H54 (cell line): ENCODE data around the gene KCNQ2.
"Not testable (repeated sequence)": the region's sequence is repeated elsewhere in the genome, so short reads cannot be mapped to it uniquely, and the experiment has no call there.

Source experiments
- DNase-seq: peaks from one replicate; pipeline ENCODE4 v3.0.0; 2011; ENCODE audit warnings: low spot score, mixed read lengths; ENCODE audit not compliant: insufficient read length
- FAIRE-seq: peaks from 3 replicates; lab custom pipeline; 2011; peaks lifted over from hg19 to GRCh38; lab: Jason Lieb, UNC
- POLR2A ChIP-seq: IDR thresholded peaks from 2 replicates; pipeline ENCODE4 v1.6.1; 2011; ENCODE audit warnings: low read depth, mild to moderate bottlenecking, low read length

KCNQ2 gene

DNA sequence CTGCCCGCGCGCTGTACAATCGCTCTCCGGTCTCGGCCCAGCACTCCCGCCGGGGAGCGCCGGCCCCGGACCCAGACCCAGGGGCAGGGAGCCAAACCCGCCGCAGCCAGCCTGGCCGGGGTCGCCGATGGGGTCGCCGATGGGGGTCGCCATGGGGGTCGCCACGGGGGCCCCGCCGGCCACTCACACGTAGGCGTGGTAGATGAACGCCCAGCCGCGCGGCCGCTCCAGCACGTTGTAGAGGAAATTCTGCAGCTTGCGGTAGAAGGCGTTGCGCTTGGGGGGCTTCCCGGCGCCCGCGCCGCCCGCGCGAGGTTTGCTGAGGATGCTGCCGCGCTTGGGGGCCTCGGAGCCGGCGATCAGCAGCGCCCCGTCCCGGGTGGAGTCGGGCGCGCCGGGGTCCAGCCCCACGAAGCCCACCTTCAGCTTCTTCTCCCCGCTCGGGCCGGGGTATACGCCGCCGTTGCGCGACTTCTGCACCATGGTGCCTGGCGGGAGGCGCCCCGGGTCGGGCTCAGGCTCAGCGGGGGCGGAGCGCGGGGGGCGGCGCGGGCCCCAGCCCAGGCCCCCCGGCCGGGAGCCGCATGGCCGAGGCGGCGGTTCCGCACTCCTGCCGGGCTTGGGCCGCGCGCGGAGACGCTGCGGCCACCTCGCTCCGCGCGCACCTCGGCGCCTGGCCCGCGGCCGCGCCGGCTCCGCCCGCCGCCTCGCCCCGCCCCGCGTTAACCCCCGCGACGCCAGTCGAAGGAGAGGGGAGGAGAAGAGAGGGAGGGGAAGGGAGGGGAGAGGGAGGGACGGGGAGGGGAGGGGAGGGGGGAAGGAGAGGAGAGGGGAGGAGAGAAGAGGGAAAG lies at the start of gene KCNQ2:
KCNQ2 (minus strand) TSS at position 675 of the 851 bp plus-strand sequence; CDS start at position 483, 192 bp downstream.
- FAIRE-seq (no peak), DNase-seq (no peak)
- TF ChIP-seq POLR2A: no peak

DNA sequence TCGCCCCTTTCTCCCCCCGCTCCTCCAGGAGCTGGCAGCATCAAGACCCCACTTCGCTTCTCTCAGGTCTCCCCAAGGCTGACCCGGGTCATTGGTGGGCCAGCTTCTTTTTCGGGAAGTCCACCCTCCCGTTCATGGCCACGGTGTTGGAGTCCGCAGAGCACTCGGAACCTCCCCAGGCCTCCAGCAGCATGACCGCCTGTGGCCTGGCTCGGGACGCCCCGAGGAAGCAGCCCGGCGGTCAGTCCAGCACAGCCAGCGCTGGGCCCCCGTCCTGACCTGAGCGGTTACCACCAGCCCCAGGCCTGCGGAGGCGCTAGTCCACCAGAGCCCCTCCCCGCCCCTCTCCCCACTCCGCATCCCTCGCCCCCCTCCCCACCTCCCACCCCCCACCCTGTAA lies 49.1 kb upstream of the KCNQ2 start:
- DNase-seq (no peak), FAIRE-seq (no peak)

DNA sequence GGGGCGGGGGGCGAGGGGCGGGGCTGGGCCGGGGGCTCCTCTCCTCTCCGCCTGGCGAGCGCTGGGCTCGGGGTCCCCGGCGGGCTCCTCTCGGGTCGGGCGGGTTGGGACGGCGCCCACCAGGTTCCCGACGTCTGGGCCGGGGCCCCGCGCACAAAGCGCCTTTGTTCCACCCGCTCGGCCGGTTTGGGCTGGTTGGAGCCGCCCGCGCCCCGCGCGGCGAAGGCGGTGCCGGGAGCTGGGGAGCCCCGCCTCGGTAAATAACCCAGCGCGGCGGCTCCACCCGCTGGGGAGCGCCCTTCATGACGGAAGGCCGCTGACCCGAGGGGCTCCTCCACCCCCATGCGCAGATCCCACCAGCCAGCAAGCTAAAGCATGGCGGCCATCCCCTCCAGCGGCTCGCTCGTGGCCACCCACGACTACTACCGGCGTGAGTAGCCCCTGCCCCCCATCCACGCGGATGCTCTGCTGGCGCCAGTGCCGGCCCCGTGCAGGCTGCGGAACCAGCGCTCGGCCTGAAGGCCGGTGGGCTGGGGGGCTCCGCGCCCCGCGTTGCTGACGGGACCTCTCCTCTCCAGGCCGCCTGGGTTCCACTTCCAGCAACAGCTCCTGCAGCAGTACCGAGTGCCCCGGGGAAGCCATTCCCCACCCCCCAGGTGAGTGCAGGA lies 48.6 kb upstream of the KCNQ2 start:
- FAIRE-seq (no peak), DNase-seq (peak; percentile 75)
- TF ChIP-seq POLR2A: no peak

More for the DNA sequence above, 49.1 kb upstream of the KCNQ2 start:
- TF ChIP-seq POLR2A: no peak

DNA sequence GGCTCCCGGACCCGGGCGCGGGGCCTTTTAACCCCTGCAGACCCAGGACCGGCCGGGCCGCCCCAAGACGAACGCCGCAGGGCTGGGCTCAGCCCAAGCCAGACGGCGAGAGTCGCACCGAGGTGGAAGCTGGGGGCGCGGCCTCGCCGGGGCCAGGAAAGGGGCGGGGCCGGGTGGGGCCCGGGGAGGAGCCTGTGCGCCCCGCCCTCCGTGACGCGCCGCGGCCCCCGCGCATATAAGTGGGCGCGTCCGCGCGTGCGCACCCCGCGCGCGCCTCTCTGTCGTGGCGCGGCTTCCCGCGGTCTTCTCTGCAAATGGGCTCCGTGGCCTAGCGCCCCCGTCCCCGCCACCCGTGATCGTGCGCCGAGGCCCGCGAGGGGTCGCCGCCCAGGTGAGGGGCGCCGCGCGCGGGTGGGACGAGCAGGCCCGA lies 48.1 kb upstream of the KCNQ2 start, which contains the start of gene PPDPF:
PPDPF (plus strand) TSS at position 262 of the 430 bp plus-strand sequence. CDS start 544 bp downstream, outside the sequence.
- FAIRE-seq (no peak), DNase-seq (peak; percentile 85)
- TF ChIP-seq POLR2A: peak; percentile 96

DNA sequence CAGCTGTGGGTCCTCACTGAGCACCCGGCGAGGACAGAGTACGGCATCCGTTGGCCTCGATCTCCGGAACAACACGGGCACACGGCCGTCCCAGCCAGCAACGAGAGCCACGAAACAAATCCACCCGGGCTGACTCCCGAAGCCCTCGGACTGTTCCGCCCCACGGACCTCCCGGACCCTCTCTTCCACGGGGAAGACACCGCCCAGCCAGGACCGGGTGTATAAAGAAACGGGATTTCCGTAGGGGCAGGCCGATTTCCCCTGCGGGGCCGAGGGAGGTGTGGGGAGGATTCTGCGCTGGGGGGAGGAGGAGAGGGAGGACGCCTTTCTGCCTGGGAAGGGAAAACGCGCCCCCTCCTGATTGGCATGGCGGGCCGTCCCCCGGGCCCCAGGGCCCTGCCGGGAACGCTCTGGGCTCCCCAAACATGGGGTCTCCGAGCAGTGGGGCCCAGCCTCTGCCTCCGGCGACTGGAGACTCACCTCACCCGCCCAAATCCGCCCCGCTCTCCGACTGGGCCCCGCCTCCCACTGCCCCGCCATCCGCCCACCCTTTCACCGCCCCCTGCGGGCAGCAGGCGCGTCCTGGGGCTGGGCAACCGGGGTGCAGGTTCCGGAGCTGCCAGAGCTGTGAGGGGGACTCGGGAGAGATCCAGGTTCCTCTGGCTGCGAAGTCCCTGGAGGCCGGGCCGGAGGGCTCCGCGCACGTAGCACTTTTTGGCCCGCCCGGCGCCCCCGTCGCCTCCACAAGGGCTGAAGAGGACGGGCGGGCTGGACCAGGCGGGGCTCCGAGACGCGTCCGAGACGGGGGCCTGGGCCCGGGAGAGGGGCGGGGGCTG lies 47.4 kb upstream of the KCNQ2 start:
- peak; percentile 75 for DNase-seq
- peak; percentile 59 for TF ChIP-seq POLR2A
- no peak for FAIRE-seq

DNA sequence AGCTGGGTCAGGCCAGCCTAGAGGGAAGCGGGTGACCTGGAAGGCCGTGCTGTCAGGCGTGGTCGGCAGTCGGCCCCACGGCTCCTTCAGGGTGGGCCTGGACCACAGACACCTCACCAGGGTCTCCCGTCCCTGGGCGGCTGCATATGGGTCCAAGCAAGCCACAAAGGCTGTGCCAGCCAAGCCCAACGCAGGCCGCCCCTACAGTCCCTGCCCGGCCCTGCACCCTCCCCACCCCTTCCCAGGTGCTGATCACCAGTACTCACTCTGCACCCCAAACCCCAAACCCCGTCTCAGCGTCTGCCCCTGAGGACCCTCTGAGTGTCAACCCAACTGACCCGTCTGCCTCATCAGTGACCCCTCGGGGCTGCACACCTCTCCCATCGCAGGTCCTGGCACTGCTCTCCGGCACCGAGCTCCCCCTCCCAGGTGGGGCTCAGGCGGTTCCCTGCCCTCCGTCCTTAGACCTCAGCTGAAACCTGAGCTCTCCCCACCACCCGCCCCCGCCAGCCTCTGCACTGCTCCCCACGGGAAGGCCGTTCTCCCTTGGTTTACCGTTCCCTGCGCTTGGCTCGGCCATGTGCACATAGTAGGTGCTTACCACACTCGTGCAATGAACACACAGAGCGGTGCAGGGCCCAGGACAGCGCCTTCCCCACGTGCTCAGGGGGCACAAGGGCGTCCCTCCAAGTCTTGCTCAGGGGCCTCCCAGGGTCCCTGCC lies 46.7 kb upstream of the KCNQ2 start:
- FAIRE-seq: no peak
- TF ChIP-seq POLR2A: no peak

DNA sequence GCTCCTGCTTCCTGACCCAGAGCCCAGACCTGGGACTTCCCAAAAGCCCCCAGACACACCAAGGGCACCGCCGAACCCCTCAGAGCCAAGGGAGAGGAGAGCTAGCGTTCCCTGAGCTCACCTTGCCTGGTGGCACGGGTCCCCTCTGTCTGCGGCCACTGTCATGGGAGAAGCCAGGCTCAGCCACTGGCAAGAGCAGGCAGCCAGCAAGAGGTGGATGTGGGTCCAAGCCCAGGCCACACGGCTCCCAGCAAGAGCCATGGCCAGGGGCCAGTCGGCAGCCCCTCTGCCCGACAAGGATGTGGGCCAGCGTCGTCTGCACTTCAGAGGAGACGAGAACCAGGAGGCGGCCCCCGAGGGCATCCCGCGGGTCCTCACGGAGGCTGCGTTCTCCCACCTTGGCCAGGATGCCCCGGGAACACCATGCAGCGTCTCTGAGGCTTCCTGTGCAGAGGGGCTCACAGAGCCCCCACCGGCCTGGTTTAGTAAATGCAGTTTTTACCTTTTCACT lies 46.0 kb upstream of the KCNQ2 start:
- no peak for TF ChIP-seq POLR2A
- FAIRE-seq: no peak
- no peak for DNase-seq

More for the DNA sequence above, 46.7 kb upstream of the KCNQ2 start:
- no peak for DNase-seq

DNA sequence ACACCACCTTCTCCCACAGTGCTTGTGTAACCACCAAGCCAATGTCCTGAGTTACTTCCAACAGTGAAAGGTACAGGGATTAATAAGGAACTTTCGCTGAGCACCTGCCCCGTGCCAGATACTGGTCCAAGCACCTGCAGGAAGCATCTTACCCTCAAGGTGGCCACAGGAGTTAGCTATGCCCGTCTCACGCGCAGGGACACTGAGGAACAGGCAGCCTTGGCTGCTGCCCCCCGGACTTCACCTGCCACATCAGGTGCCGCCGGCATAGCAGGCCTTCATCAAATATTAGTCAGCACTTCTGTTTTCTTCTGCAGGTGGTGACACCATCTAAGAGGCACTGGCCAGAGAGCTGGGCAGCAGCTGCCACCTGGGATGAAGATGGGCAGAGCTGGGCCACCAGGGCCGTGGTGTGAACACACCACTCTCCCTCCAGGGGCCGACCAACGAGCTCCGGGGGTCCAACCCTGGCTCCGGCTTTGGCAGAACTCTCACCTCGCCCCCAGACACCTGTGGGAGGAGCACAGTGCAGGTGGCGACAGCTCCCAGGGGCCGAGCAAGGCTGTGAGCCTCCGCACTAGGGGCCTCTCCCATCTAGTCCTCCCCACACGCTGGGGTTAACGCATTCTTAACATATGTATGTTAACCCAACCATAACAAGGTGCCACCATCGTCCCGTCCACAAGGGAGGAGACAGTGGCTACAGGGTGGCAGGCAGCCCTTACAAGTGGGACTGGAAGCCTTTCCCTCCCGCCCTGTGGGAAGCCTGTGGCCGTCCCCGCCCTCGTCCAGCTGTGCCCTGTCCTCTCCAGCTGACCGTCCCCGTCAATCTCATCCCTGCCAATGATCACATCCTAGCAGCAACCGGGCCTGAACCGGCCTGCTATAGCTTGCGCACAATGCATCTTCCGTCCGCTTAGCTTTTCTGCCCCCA lies 45.2 kb upstream of the KCNQ2 start:
- no peak for FAIRE-seq
- TF ChIP-seq POLR2A: no peak
- no peak for DNase-seq

DNA sequence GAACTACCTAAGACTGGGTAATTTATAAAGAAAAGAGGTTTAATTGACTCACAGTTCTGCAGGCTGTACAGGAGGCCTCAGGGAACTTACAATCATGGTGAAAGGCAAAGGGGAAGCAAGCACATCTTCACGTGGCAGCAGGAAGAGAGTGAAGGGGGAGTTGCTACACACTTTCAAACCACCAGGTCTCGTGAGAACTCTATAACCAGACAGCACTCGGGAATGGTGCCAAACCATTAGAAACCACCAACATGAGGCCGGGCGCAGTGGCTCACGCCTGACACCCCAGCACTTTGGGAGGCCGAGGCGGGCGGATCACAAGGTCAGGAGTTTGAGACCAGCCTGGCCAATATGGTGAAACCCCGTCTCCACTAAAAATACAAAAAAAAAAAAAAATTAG lies 42.1 kb upstream of the KCNQ2 start:
- FAIRE-seq, DNase-seq: not testable (repeated sequence)

DNA sequence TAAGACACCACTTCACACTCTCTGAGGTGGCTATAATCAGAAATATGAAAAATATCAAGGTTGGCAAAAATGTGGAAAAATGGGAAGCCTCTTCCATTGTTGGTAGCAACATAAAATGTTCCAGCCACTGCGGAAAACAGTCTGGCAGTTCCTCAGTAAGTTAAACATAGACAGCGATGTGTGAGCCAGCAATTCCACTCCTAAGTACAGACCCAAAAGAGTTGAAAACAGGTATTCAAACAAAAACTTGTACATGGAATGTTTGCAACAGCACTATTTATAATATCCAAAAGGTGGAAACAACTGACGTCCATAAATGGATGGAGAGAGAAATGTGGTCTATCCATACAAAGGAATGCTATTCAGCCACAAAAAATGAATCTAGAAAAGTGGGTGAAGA lies 40.8 kb upstream of the KCNQ2 start:
- DNase-seq: no peak
- no peak for TF ChIP-seq POLR2A
- no peak for FAIRE-seq

DNA sequence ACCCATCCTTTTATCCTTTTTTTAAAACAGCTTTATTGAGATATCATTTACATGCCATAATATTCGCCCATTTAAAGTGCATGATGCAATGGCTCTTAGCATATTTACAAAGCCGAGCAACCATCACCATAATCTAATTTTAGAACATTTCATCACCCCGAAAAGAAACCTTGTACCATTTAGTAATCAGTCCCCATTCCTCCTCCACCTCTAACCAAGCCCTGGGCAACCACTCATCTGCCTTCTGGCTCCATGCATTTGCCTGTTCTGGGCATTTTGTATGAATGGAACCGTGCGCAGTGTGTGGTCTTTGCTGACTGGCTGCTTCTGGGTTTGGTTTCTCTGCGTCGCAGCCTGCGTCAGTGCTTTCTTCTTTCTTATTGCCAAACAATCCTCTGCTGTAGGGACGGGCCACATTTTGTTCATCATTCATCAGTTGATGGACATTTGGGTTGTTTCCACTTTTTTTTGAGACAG lies 36.7 kb upstream of the KCNQ2 start:
- FAIRE-seq (no peak), DNase-seq (no peak)
- TF ChIP-seq POLR2A: no peak
